ENCODE measurements around the gene ODF2. TPM values are rescaled to one million over a fixed set of nuclear protein-coding genes. Genes with fewer than 3 reads are reported as not detected.

ODF2 gene
- total and polyA plus RNA-seq, 2 of the 13 experiments (the other 11 are each of a cell fraction or from before 2014, with no cell fraction given), result 9.8 to 31.3 TPM

- ChIA-PET POLR2A (no interaction called here), CTCF (ENCODE audit: low intra/inter-chr PET ratio, low total read pairs) (no interaction called here)
- Histone ChIP-seq H3K9ac (ENCODE audit: insufficient read depth, low read depth, low read length) (no peak overlapping the region), H3K27me3 (ENCODE audit: control insufficient read depth in 1 of 2, insufficient read depth in 2 of 2, low read length in 2 of 2) (no peaks in the 10 kb centered on the region), H3K27ac (ENCODE audit: extremely low read length, insufficient read depth, low read length) (no peak overlapping the region), H3K9me3 (ENCODE audit: low read length) (no peaks in the 10 kb centered on the region), H3K4me2 (ENCODE audit: low read depth, low read length) (no peak overlapping the region), H3K79me2 (ENCODE audit: insufficient read depth, low read length) (no peaks in the 10 kb centered on the region), H3K36me3 (replicated peaks in 1 of 2; ENCODE audit: control insufficient read depth in 1 of 2, insufficient read depth in 2 of 2, low read length in 2 of 2) (peaks cover 6 to 30% of the 10 kb centered on the region in 2 experiments; a peak in 3 of 5 replicates), H2AFZ (ENCODE audit: low read length) (no peak overlapping the region), H3K4me3 (replicated peaks in 1 of 3; ENCODE audit: insufficient read depth in 1 of 3, low read depth in 2 of 3, low read length in 3 of 3) (no peak overlapping the region), H4K20me1 (ENCODE audit: insufficient read depth, low read length) (no peaks in the 10 kb centered on the region), H3K4me1 (ENCODE audit: insufficient read depth, low read length) (no peaks in the 10 kb centered on the region)
- TF ChIP-seq ZNF530 (CRISPR knock-in tag; IDR thresholded peaks at IDR 0.05; ENCODE audit: low read depth) (no peak), ZMYM3 (CRISPR knock-in tag; IDR thresholded peaks at IDR 0.05) (no peak), SSRP1 (CRISPR knock-in tag; IDR thresholded peaks at IDR 0.05) (no peak)
- 91% methylated on average over 5 of the region's 5 CpGs for WGBS (ENCODE audit: low lambda C conversion rate)
- in situ Hi-C loops (cut with HindIII; ENCODE audit: extremely low pct_ligation_motif_present, low pct_unique_long_range_greater_than_20kb) (no loop called here), intact Hi-C loops (cut with micrococcal nuclease; ENCODE audit: unreplicated experiment) (no loop called here)
- DNase-seq (ENCODE audit: low spot score) (no peak), ATAC-seq (no peak), FAIRE-seq (no peak)
- BruUV-seq (replicated peaks), result no TSS peak
Observed at GRCh38 chr9:128470560-128470959, 14.8 kb downstream of the ODF2 start.

GRCh38 chr9:128473104-128473503, 17.3 kb downstream of the ODF2 start:
- ChIA-PET CTCF (ENCODE audit: low intra/inter-chr PET ratio, low total read pairs) (no interaction called here), POLR2A (no interaction called here)
- Histone ChIP-seq H3K27ac (ENCODE audit: extremely low read length, insufficient read depth, low read length) (no peak overlapping the region), H3K4me1 (ENCODE audit: insufficient read depth, low read length) (no peaks in the 10 kb centered on the region), H3K9me3 (ENCODE audit: low read length) (no peaks in the 10 kb centered on the region), H3K79me2 (ENCODE audit: insufficient read depth, low read length) (no peaks in the 10 kb centered on the region), H3K9ac (ENCODE audit: insufficient read depth, low read depth, low read length) (no peak overlapping the region), H3K4me2 (ENCODE audit: low read depth, low read length) (no peak overlapping the region), H2AFZ (ENCODE audit: low read length) (no peak overlapping the region), H3K27me3 (ENCODE audit: control insufficient read depth in 1 of 2, insufficient read depth in 2 of 2, low read length in 2 of 2) (no peaks in the 10 kb centered on the region), H4K20me1 (ENCODE audit: insufficient read depth, low read length) (no peaks in the 10 kb centered on the region), H3K36me3 (replicated peaks in 1 of 2; ENCODE audit: control insufficient read depth in 1 of 2, insufficient read depth in 2 of 2, low read length in 2 of 2) (peaks cover 7 to 33% of the 10 kb centered on the region in 2 experiments; a peak in 4 of 5 replicates), H3K4me3 (replicated peaks in 1 of 3; ENCODE audit: insufficient read depth in 1 of 3, low read depth in 2 of 3, low read length in 3 of 3) (no peak overlapping the region)
- DNase-seq (ENCODE audit: low spot score) (no peak), ATAC-seq (no peak), FAIRE-seq (no peak)
- in situ Hi-C loops (cut with HindIII; ENCODE audit: extremely low pct_ligation_motif_present, low pct_unique_long_range_greater_than_20kb), result no loop called here
- 98% methylated on average over 4 of the region's 5 CpGs for WGBS (ENCODE audit: low lambda C conversion rate)
- no TSS peak for BruUV-seq (replicated peaks)
- intact Hi-C loops (cut with micrococcal nuclease; ENCODE audit: unreplicated experiment), result no loop called here
- no peak for TF ChIP-seq HNF1A (IDR thresholded peaks at IDR 0.05; ENCODE audit: low read depth)
- no peak for TF ChIP-seq HNF1A (CRISPR knock-in tag; IDR thresholded peaks at IDR 0.05; ENCODE audit: borderline replicate concordance)
- TF ChIP-seq ZNF484 (CRISPR knock-in tag; IDR thresholded peaks at IDR 0.05; ENCODE audit: borderline replicate concordance, low read depth), result no peak
- no peak for TF ChIP-seq ARID2 (CRISPR knock-in tag; IDR thresholded peaks at IDR 0.05; ENCODE audit: borderline replicate concordance)
- no peak for TF ChIP-seq ZNF788 (CRISPR knock-in tag; IDR thresholded peaks at IDR 0.05; ENCODE audit: borderline replicate concordance)
- no peak for TF ChIP-seq NFE2L2 (IDR thresholded peaks at IDR 0.05; ENCODE audit: low read length)
- TF ChIP-seq ZNF430 (CRISPR knock-in tag; IDR thresholded peaks at IDR 0.05), result no peak
- no peak for TF ChIP-seq MATR3 (CRISPR knock-in tag; IDR thresholded peaks at IDR 0.05)
- TF ChIP-seq ATM (IDR thresholded peaks at IDR 0.05; ENCODE audit: borderline replicate concordance), result no peak
- no peak for TF ChIP-seq RELA (CRISPR knock-in tag; IDR thresholded peaks at IDR 0.05)
- no peak for TF ChIP-seq NFRKB (IDR thresholded peaks at IDR 0.05)
- no peak for TF ChIP-seq ZC3H13 (CRISPR knock-in tag; IDR thresholded peaks at IDR 0.05)
- no peak for TF ChIP-seq ZNF790 (CRISPR knock-in tag; IDR thresholded peaks at IDR 0.05; ENCODE audit: borderline replicate concordance)
- TF ChIP-seq HOXD1 (CRISPR knock-in tag; IDR thresholded peaks at IDR 0.05), result no peak

Data from HepG2 (cell line).